ENCODE measurements around the gene ATAD2B. TPM values are rescaled to one million over a fixed set of nuclear protein-coding genes. Genes with fewer than 3 reads are reported as not detected.

Gene ATAD2B
- total and polyA plus RNA-seq, 2 of the 4 experiments (the other 2 are of a cell fraction): 1.5 to 5.0 TPM

DNA sequence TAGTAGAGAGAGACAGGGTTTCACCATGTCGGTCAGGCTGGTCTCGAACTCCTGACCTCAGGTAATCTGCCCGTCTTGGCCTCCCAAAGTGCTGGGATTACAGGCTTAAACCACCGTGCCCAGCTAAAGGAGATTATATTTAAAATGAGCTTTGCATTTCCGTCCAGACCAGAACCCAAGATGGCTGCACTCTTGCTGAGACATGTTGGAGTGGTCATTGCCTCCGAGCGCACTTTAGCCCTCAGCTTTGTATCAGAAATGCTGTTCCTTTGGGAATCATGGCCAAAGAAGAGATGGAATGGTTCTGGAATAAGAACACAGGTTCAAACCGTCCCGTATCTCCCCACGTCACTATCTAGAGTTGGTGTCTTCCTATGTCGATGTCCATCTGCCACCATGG, 16.7 kb upstream of the ATAD2B start:
- DNase-seq (no peak), ATAC-seq (ENCODE audit: low read depth) (no peak)
- CTCF ChIA-PET: no interaction called here
- H3K36me3 ChIP-seq (ENCODE audit: control insufficient read depth, insufficient read depth, low read length): peaks cover 5% of the 10 kb centered on the region
- H2BK120ac ChIP-seq (ENCODE audit: low read depth, low read length): no peak overlapping the region
- no peak overlapping the region for H2BK20ac ChIP-seq (ENCODE audit: low read depth, low read length)
- no peaks in the 10 kb centered on the region for H3K27me3 ChIP-seq (ENCODE audit: control insufficient read depth, insufficient read depth, low read length)
- no peak overlapping the region for H4K91ac ChIP-seq (ENCODE audit: insufficient read depth, low read depth, low read length)
- 100% methylated on average over 4 of the region's 11 CpGs; no CpG with 5 or more reads in 1 of the 2 experiments for WGBS, 2 experiments (ENCODE audit: extremely low coverage in 2 of 2, insufficient read length in 1 of 2)
- H3K9me1 ChIP-seq (ENCODE audit: insufficient read depth, low read length): peaks cover 16% of the 10 kb centered on the region
- H3K9me3 ChIP-seq (ENCODE audit: control insufficient read depth, insufficient read depth, low read length): no peaks in the 10 kb centered on the region
- H4K5ac ChIP-seq (ENCODE audit: low read depth, low read length): no peak overlapping the region
- no peak overlapping the region for H3K27ac ChIP-seq (ENCODE audit: insufficient read depth, low read length)
- no peak overlapping the region for H3K9ac ChIP-seq (ENCODE audit: low read depth, low read length)
- no peak overlapping the region for H3K4ac ChIP-seq (ENCODE audit: low read depth, low read length)
- no TSS peak for BruUV-seq (replicated peaks)
- no peak overlapping the region for H3K56ac ChIP-seq (ENCODE audit: extremely low read depth, insufficient read depth, low read length)
- in situ Hi-C loops (cut with MboI; ENCODE audit: low sequenced_read_pairs) (no loop called here), intact Hi-C loops (cut with micrococcal nuclease) (loop anchor here (10.0 kb wide), 1 partner anchor 101 kb away; the partner anchor contains the start of genes FKBP1B and WDCP), dilution Hi-C loops (cut with HindIII; ENCODE audit: low sequenced_read_pairs, unreplicated experiment) (no loop called here)
- H3K4me1 ChIP-seq (ENCODE audit: control insufficient read depth, insufficient read depth, low read length): peaks cover 14% of the 10 kb centered on the region
- no peak overlapping the region for H2AFZ ChIP-seq (replicated peaks; ENCODE audit: low read length, poor library complexity)
- no peak overlapping the region for H3K4me3 ChIP-seq (ENCODE audit: insufficient read depth, low read depth, low read length)
- no peak overlapping the region for H3K18ac ChIP-seq (ENCODE audit: low read depth, low read length)
- no peak overlapping the region for H3K4me2 ChIP-seq (ENCODE audit: low read depth, low read length)
- H2BK5ac ChIP-seq (ENCODE audit: low read depth, low read length, poor library complexity, severe bottlenecking): no peak overlapping the region
- H2AK5ac ChIP-seq (ENCODE audit: low read depth, low read length): no peak overlapping the region
- peaks cover 9% of the 10 kb centered on the region; the same call in 1 of the 2 replicates for H4K20me1 ChIP-seq (ENCODE audit: insufficient read depth, low read length)
- no peak overlapping the region; the same call in 2 of the 3 replicates for H2BK15ac ChIP-seq (ENCODE audit: low read depth, low read length)
- peaks cover 21 to 73% of the 10 kb centered on the region in 2 experiments for H3K79me1 ChIP-seq (ENCODE audit: low read depth in 1 of 2, low read length in 2 of 2)
- H4K8ac ChIP-seq (ENCODE audit: low read depth in 2 of 2, low read length in 2 of 2): no peak overlapping the region
- POLR2A ChIA-PET (ENCODE audit: unreplicated experiment): no interaction called here
- H3K23ac ChIP-seq (ENCODE audit: low read depth, low read length): no peak overlapping the region
- H3K14ac ChIP-seq (replicated peaks; ENCODE audit: low read depth, low read length): no peak overlapping the region; the same call in 1 of the 2 replicates
- TF ChIP-seq RFX5 (IDR thresholded peaks at IDR 0.05; ENCODE audit: low read depth, low read length) (no peak), SMC3 (IDR thresholded peaks at IDR 0.05; ENCODE audit: low read depth, low read length) (no peak), RAD21 (IDR thresholded peaks at IDR 0.05; ENCODE audit: low read length) (no peak), CEBPB (IDR thresholded peaks at IDR 0.05; ENCODE audit: low read depth, low read length) (no peak), MAZ (IDR thresholded peaks at IDR 0.05; ENCODE audit: borderline replicate concordance, low read depth, low read length) (no peak), NFE2L2 (IDR thresholded peaks at IDR 0.05; ENCODE audit: low read depth, low read length) (no peak), POLR2A (IDR thresholded peaks at IDR 0.05; ENCODE audit: low read depth, low read length) (no peak), BHLHE40 (IDR thresholded peaks at IDR 0.05; ENCODE audit: low read depth, low read length) (no peak), MXI1 (IDR thresholded peaks at IDR 0.05; ENCODE audit: borderline replicate concordance, low read depth, low read length) (no peak), MAFK (IDR thresholded peaks at IDR 0.05; ENCODE audit: low read depth, low read length) (no peak), CHD1 (IDR thresholded peaks at IDR 0.05; ENCODE audit: low read depth, low read length) (no peak), RCOR1 (IDR thresholded peaks at IDR 0.05; ENCODE audit: insufficient replicate concordance, low read length) (no peak)
- TF ChIP-seq, protein P1, sequence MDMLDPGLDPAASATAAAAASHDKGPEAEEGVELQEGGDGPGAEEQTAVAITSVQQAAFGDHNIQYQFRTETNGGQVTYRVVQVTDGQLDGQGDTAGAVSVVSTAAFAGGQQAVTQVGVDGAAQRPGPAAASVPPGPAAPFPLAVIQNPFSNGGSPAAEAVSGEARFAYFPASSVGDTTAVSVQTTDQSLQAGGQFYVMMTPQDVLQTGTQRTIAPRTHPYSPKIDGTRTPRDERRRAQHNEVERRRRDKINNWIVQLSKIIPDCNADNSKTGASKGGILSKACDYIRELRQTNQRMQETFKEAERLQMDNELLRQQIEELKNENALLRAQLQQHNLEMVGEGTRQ (IDR thresholded peaks at IDR 0.05; ENCODE audit: low read depth, low read length): no peak
- TF ChIP-seq, protein P2, sequence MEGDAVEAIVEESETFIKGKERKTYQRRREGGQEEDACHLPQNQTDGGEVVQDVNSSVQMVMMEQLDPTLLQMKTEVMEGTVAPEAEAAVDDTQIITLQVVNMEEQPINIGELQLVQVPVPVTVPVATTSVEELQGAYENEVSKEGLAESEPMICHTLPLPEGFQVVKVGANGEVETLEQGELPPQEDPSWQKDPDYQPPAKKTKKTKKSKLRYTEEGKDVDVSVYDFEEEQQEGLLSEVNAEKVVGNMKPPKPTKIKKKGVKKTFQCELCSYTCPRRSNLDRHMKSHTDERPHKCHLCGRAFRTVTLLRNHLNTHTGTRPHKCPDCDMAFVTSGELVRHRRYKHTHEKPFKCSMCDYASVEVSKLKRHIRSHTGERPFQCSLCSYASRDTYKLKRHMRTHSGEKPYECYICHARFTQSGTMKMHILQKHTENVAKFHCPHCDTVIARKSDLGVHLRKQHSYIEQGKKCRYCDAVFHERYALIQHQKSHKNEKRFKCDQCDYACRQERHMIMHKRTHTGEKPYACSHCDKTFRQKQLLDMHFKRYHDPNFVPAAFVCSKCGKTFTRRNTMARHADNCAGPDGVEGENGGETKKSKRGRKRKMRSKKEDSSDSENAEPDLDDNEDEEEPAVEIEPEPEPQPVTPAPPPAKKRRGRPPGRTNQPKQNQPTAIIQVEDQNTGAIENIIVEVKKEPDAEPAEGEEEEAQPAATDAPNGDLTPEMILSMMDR (conservative IDR thresholded peaks at IDR 0.05; ENCODE audit: low read depth, low read length): no peak
- peak overlapping the region; percentile 78 for H2AK9ac ChIP-seq (replicated peaks; ENCODE audit: low read depth, low read length, poor library complexity)
